ENCODE measurements around the gene RBMS1.
A peak's percentile ranks its signal among the peaks of the same experiment; 100 is the strongest.

Gene RBMS1

DNA sequence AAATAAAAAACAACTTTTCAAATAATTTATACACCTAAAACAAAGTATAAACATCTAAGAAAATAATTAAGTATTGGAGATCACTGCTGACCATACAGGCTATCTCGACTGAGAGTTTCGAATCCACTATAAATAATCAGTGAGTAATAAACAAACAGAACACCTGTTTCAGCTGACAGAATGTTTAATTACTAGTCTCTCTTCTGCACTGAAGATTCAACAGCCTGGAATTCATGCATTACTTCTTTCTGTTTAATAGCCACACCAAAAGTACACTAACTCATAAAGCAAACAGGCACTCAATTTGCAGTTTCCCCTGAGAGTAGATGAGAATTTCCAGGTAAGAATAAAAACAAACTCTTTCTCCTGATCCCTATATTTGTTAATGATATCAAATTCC is 138.5 kb downstream of the RBMS1 start:
- DNase-seq: no peak

DNA sequence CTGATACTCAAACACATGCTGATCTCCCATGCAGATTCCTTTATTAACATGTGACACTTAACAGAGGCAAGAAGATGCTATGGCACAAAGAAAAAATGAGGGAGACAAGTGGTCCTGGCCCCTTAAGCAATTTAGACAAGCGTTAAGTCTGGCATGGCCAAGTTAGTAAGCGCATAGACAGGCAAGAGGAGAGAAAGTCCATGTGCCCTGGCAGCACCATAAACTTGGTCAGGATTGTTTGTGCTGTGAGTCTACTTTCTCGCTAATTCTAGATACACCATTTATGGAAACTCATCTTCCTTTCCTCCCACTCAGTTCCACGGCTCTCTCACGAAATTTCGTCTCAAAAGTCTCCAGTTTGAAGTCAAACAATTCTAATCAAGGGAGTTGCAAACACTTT is 138.9 kb downstream of the RBMS1 start:
- DNase-seq: no peak

DNA sequence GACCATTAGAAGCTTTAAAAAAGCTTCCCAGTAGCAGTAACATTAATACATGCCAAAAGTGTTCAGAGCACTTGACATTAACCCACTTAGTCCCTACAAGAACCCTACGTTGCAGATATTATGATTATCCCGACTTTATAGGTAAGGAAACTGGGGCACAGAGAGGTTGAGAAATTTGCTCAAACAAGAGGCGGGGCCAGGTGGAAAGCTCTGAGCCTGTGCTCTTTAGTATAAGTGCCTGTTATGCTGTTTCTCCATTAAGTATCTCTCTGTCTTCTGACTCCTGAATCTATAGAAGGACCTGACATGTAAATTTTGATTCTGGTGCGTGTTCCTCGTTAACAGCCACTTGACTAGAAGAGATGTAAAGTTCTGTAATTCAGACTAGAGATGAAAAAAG is 139.8 kb downstream of the RBMS1 start:
- no peak for DNase-seq

DNA sequence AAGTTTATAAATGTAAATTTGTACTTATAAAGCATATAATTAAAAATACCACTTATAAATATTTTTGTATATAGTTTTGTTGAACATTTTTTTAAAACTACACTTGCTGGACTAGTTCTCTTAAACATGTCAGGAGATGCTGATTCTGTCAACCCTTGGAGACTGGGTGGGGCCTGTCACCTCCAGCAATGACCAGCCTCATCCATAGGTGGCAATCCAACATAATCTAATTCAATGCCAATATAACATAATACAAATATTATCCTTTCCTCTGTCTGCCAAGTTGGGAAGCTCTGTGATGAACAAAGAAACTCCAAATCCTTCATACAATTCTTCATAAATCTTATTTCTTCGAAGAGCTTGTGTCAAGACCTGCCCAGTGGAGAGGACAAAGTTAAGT is 140.4 kb downstream of the RBMS1 start:
- DNase-seq: peak; percentile 49

DNA sequence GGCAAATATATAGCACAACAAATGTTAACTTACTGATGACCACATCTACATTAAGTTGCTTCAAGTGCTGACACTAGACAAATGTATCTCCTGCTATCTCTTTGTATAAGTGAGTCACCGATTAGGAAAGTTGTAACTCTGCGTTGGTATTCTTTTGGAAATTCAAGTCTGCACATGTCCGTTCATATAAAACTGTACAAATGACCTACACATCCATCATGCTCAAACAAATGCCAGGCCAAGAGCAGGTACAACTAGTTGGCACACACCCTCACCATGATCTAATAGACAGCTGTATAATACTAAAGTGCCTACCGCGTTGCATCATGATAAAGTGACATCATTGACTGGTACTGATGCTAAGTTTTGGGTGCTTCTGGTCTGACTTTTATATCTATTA is 141.1 kb downstream of the RBMS1 start:
- no peak for DNase-seq

DNA sequence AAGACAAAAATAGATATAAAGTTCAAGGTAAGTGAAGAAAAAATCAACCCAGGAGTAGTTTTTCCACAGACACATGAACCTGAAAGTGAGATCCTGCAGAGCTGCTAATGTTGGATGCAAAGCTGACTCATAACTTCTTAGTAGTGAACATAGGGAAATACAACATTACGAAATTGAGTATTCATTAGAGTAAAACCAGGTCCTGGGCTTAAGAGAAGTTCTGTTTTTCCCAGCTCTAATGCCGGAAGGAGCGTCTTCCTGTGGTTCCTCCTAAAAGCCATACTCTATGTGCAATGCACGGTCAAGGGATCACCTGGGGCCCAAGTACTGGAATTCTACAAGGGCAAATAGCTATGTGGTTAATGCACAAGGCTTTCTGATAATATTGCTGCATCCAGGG is 141.7 kb downstream of the RBMS1 start:
- no peak for DNase-seq

DNA sequence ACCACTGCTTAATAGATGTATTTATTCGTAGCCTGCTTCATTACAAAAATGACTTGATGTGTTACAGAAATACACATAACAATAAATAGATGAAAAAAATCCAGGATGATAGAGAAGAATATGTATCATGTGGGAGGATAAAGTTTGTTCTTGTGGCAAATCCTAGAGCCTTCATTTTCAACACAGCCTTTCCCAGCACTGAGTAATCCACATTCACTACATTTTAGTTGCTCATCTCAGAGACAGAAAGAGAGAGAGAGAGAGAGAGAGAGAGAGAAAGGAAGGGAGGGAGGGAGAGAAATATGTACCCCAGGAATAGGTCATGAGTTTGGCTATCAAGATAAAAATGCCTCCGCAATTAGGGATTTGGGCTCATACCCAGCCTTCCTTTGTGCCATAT is 144.3 kb downstream of the RBMS1 start:
- DNase-seq: no peak

DNA sequence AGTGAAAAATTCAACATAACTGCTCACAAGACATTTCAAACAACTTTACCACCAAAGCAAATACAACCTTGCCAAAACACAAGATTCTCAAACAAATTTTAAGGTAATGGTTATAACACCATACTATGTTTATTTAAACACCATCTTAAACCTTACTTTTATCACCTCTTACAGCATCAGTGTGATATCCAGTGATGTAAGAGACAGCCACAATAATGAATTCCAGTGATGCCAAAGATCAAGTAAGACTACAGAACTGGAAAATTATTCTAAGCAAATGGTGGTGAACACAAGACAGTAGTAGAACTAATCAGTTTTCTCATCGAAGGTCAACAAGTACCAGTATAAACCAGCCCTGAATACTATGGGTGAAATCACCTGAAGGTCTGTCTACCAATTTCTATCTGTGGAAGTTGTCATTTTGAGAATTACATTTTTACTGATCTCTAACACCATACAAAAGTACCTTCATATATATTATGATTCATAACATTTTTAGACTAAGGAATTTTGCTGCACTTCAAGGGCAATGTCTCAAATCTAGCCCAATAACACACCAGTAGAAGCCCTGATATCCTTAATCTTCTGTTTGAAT is 146.2 kb downstream of the RBMS1 start:
- no peak for DNase-seq

DNA sequence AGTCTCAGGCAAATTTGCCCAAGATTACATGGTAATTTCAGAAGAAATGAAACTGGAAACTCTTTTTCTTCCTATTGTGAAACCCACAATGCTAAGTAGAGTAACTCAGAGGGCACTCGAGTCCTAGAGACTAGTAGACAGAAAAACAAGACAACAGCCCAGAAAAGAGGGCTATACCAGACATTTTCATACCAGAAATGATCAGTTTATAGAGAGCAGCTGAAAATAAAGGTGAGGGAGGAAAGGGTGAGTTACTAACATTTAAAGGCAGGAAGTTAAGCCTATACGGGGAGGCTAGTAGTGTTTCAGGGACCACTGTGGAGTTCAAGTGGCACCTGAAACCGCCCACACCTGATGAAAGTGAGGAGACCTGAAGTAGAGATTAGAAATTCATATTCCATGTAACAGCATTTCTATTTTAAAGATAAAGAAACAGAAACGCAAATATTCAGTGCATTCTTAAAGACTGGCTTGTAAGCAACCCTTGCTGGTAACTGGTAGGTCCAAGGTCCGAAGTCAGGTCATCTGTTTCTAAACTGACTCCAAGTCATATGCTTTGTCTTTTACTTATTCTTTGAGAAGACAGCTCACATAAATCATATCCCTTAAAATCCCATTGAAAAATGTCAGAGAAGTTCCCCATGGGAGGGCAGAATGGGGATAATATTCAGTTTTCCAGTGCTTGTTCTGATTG is 148.4 kb downstream of the RBMS1 start:
- DNase-seq: no peak

DNA sequence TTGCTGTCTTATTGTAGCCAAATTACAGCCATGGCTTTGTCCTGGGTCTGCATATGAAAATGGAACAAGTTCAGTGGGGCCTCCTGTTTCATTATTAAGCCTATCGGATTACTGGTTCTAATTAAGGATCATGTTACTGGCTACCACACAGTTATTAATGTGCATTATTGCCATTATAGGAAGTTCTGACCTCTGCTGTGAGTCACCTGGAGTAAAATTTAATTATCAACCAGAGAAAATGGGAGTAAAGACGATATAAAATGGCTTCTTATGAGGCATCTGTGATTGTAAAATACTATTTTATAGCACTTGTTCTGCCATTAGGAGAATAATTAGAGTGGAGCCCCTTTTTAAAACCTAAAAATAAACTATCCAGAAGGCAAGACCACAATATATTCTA is 150.2 kb downstream of the RBMS1 start:
- DNase-seq: no peak

DNA sequence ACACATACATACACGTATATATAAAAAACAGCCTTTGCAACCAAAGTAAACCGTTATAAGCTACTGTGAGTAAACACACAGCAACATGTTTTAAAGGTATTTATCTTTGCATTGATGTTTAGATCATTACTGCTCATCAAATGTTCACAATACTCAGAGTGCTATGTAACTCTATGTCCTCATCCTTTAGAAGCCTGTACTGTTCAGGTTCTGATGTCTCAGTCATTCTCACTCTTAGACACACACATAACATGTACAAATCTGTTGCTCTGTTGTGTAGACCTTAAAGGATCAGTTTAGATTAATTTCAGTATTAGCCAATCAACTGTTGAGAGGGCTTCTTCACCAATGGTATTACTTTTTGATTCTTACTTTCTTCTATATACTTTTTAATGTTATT is 153.9 kb downstream of the RBMS1 start:
- no peak for DNase-seq

DNA sequence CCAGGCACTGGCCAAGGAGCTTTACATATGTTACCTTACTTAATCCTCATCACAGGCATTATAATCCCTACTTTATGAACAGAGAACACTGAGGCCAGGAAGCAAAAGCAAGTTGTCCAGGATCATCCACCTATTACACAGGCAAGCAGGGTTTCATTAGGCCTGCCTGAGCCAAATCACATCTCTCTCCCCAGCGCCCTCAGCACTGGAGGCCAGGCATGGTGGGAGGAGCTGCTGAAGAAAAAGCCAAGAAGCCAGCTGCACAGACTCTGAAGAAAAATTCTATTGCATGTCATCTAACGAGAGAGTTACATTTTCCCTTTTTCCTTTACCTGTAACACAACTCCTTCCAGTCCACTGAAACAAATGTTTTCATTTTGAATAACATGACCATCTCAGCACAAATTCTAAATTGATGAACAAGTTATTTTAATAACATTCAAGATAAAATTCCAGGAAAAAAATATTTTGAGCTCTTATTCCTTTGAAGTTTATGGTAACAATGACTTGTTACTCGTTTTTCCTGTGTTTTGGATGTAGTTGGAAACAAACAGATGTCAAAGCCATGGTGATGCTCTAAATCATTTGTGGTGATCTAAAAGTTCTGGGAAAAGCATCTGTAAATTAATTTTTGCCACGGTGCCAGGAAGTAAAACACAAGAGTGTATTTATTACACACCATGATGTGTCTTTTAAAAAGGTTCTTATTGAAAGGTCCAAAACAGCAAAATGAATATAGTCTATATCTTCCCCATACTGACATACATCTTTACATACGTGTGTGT is 154.5 kb downstream of the RBMS1 start:
- no peak for DNase-seq

DNA sequence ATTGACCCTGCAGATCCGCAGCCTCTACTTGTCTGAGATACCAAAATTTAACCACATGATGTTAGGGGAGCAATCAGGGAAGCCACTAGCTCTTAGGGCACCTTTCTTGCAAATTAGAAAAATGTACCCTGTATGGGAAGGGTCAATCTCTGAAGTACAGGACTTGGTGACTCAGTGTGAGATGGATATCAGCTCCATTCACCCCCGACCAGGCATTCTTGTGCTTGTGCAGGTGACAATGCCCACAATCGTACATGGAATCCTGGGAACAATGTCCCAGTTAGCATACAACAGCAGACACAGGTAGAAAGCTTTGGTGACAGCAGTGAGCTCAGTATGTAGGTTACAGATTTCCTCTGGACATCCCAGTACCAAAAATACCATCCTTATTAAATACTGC is 155.9 kb downstream of the RBMS1 start:
- DNase-seq: no peak

DNA sequence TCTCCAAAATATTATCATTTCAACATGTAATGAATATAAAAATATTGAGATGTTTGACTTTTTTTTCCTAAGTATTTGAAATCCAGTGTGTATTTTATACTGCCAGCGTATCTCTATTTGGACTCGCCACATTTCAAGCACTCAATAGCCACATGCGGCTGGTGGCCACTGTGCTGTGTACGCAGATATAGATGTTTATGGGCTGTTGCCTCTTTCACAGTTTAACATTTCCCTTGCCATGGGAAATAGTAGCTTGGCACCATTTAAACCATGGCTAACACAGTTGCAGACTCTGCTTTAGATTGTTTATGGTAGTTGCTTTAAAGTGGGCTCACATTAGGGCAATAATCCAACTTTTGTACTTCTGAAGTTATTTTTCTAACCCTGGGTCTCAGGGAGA is 157.0 kb downstream of the RBMS1 start:
- no peak for DNase-seq

DNA sequence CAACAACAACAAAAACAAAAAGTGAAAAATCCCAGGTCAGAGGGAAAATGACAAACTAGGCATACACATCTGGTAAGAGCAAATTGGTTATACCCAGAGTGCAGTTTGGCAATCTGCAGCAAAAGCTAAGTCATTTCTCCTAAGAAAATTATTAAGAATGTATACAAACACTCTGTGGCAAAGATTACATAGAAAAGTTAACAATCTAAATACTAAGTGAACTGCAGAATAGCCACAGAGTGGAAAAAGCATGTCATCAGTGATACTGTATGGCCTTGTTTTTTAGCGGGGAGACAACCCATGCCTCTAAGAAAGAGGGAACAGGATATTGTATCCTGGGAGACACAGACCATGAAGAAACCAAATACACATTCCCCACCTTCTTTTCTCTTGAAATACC is 157.5 kb downstream of the RBMS1 start:
- no peak for DNase-seq

DNA sequence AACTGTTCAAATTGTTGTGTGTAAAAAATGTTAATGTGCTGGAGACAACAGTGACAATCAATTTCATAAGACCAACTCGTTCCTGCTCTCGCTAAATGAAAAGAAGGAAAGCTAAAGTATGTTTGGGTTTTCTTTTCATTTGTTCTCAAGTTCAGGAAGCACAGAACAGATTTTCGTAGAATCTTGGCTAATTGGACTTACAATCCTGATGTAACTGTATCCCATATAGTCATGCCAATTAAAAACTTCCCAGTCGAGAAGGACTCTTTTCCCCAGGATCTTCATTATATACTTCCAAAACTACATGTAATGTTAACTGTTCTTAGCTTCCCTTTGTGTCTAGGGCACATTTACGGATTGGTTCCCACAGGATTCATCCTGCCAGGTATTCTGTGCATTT is 158.2 kb downstream of the RBMS1 start:
- DNase-seq: no peak

DNA sequence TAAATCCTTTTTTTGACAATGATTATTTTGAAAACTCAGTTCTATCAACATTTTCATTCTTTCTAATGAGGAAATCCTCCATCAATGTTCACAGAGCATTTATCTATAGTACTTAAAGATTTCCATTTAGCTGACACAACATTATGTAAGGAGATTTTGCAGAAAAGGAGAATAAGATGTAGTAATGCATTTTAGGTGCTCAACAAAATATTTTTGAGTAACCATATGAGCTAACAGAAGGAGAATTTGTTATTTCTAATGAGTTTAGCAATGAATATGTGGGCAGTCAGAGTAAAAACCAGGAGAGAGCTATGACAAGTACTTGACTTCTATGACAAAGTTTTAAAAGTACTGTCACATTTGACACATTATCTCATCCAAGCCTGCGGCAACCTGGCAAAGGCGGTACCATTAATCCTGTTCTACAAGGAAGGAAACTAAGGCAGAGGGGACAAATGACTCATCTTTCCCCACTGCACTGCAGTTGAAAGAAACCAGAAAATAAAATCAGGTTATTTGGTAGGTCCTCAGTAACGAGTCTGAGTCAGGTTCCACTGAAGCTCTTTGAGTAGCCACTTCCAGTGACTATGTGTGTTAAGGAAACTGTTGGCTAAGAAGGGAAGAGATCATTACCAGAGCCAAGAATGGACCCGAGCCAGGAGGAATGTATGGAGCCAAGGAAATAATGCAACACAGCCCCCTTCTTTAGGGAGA is 159.4 kb downstream of the RBMS1 start:
- DNase-seq: no peak

DNA sequence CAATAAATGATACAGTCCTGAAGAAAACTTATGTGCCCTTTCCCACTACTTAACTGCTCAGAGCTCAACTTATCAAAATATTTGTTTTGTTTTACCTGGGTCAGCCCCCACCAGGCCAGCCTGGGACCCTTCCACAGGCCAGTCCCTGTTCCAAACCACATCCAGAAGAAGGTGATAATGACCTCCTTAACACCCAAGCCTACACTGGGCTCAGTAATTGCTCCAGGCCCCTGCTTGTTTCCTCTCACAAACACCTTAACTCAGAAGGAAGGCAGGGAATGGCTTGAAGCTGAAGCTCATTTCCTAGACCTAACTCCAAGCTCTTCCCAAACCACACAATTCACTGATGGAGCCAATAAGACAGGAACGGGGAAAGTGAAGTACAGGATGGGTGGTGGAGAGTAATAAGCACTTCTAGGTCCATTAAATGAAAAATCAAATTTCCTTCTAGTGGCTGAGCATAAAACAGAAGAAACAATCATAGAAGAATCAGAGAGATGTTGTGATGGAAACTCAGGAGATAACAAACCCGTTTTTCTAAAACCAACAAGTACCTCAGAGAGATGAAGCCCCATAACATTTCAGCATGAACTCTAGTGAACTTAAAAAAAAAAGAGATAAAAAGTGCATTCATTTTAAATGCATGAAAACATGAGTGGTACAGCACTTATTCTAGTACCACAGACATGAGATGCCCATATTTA is 160.1 kb downstream of the RBMS1 start:
- DNase-seq: no peak

DNA sequence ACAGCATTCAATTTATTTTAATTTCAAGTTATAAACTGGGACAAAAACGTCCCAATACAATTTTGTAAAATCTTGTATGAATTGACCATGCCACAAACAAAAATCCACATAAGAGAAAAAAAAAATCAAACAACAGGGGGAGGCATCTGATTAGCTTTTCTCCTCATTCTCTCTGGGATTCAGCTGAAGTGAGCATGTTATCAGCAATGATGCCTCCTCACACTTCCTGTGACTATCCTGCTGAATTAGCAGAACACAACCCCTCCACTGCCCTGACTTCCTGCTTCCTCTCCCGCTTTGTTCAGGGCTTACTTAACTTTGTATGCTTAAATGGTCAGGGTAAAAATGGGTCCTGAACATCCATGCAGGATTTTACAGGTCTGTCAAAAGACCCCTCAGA is 161.3 kb downstream of the RBMS1 start:
- DNase-seq: peak; percentile 34

DNA sequence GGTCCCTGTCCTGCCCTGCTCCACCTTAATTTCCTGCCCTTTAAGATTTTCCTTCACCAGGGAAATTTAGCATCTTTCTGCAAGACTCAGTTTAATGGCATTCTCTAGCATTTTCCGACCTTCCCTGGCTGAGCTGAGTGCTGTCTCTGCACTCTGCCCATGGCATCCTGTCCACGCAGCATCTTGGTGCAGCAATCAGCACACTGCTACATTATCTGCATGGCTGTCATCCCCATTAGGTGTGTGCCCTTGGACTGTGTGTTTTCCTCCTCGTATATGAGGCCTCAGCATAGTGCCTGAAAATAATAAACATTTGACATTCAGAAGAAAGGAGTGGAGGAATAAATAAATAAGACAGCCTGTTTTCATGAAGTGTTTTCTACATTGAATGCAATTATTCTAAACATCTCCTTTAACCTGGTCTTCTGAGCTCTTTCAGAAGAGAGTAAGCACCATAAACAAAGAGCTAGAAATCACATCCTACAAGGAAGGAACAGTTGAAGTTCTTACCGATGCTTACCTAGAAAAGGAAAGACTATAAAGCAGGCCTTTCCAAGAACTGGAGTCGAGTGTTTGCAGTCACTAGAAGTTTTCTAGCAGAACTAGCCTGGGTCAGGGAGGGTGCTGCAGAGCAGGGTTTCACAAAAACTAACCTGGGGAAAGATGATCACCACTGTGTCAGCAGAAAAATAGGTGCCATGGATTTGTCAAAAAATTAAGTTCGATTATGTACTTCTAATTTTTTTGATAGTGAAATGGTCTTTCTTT is 162.2 kb downstream of the RBMS1 start:
- no peak for DNase-seq

DNA sequence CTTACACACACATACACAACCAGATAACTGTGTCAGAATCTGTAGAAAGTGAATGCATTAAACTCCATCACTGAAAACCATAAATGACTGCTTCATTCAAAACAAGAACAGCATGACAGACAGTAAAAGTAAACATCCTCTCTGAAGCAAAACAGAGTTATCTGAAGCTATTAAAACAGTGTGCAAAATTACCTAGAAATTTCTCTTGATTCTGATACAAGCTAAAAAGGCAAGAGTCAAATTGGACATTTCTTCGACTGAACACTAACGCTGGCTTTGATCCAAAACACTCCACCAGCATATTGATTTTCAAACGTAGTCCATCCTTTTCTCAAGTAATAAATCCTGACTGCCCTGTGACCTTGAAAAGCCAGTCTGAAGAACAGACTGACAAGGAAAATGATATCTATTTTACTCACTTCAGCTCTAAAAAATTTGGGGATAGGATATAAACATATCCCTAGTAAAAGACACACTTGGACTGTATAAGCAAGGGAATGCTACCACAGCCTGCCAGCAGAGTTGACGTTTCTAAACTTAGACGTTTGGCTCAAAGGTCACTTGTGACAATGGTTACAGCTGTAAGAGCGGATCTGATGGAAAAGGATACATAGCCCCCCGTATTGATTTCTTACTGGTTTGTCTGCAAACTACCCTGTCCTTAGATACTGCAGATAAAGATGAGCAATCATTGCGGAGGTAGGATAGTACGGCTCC is 164.6 kb downstream of the RBMS1 start:
- no peak for DNase-seq

DNA sequence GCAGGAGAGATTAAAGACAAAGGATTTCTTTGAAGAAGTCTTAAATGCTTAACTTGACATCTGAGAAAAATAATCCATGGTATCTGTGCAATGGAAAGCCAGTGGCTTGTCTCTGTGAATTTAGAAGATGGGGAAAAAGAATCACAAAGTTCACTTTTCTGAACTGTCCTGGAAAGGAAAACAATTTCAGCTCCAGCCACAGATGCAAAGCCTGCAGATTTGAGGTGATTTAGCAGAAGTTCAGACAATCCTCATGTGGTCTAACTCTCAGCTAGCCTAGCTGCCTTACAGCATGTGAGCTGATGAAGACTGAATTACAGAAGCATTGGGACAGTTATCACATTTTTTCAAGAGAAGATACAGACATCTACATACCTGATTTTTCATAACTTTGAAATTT is 166.8 kb downstream of the RBMS1 start:
- DNase-seq: no peak
